Measurements from ENCODE around the gene PANK1.

The PANK1 gene

DNA sequence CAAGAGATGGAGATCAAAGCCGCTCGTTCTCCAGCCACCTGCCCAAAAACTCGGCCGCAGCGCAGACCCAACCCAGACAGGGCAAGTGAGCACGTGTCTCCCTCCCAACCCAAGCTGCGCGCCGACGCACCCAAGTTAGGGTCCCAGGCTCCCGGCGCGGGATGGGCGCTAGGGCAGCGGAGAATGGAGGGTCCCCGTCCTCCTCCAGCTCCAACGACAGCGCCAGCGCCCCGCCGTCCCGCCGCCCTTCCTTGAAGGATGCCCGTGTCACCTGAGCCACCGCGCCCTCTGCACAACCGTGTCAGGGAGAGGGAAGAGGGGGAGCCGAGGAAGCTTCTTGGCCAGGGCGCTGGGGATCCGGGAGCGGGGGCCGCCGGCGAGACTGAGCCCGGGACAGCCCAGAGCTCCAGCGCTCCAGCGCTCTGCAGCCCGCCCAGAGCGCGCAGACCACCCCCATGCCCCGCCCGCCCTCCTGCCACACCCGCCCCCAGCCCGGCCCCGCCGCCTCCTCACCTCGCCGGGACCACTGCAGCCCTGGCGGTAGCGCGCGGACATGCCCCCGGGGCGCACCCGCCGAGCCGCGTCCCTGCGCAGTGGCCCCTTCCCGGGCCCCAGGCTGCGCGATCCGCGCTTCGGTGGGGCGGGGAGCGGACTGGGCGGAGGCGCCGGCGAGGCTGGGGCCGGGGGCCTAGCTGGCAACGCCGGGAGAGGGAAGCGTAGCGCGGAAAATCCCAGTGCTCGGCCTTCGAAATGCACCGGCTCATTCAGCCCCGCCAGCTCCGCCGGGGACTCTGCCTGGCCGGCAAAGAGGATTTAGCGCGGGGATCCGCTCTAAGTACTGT lies 109.7 kb downstream of the PANK1 start, which contains the start of gene SLC16A12:
Gene SLC16A12 (minus strand): TSS at position 424 of the 842 bp plus-strand sequence. CDS start 73,016 bp downstream, outside the sequence.
- H3K4me1 ChIP-seq (ENCODE audit: control insufficient read depth, insufficient read depth, low read length), result peaks cover 4% of the 10 kb centered on the region; the same call in 1 of the 2 replicates
- no peaks in the 10 kb centered on the region for H3K9me3 ChIP-seq (ENCODE audit: control insufficient read depth, insufficient read depth, low read depth, low read length)
- POLR2A ChIA-PET, result no interaction called here
- H3K36me3 ChIP-seq (ENCODE audit: control insufficient read depth in 2 of 2, insufficient read depth in 1 of 2, low read length in 2 of 2), result no peaks in the 10 kb centered on the region
- peak within 1 kb of the TSS; percentile 54 for H3K4me3 ChIP-seq (ENCODE audit: low read depth, low read length)
- CTCF ChIA-PET, result interaction anchor here (1.1 kb wide), 1 partner anchor 45 kb away, joined by 3 read pairs; no protein-coding TSS in a partner anchor
- no peak within 1 kb of the TSS for H3K27ac ChIP-seq (ENCODE audit: extremely low read depth, low read depth, low read length)
- no peak for TF ChIP-seq ZNF366 (tag by site-specific recombination; conservative IDR thresholded peaks at IDR 0.05)
- TF ChIP-seq ZIC2 (tag by site-specific recombination; IDR thresholded peaks at IDR 0.05), result no peak
- no peak for TF ChIP-seq ZNF701 (tag by site-specific recombination; IDR thresholded peaks at IDR 0.05)
- TF ChIP-seq KLF17 (tag by site-specific recombination; IDR thresholded peaks at IDR 0.05), result no peak
- TF ChIP-seq SCRT2 (tag by site-specific recombination; IDR thresholded peaks at IDR 0.05), result no peak
- TF ChIP-seq KLF8 (tag by site-specific recombination; IDR thresholded peaks at IDR 0.05), result peak; percentile 15; the same call in 1 of the 2 replicates
- TF ChIP-seq PRDM6 (tag by site-specific recombination; IDR thresholded peaks at IDR 0.05), result no peak
- no peak for TF ChIP-seq ZNF707 (tag by site-specific recombination; IDR thresholded peaks at IDR 0.05)
- TF ChIP-seq, protein P1, sequence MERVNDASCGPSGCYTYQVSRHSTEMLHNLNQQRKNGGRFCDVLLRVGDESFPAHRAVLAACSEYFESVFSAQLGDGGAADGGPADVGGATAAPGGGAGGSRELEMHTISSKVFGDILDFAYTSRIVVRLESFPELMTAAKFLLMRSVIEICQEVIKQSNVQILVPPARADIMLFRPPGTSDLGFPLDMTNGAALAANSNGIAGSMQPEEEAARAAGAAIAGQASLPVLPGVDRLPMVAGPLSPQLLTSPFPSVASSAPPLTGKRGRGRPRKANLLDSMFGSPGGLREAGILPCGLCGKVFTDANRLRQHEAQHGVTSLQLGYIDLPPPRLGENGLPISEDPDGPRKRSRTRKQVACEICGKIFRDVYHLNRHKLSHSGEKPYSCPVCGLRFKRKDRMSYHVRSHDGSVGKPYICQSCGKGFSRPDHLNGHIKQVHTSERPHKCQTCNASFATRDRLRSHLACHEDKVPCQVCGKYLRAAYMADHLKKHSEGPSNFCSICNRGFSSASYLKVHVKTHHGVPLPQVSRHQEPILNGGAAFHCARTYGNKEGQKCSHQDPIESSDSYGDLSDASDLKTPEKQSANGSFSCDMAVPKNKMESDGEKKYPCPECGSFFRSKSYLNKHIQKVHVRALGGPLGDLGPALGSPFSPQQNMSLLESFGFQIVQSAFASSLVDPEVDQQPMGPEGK (tag by site-specific recombination; IDR thresholded peaks at IDR 0.05), result no peak
- TF ChIP-seq ZNF777 (tag by site-specific recombination; IDR thresholded peaks at IDR 0.05; ENCODE audit: borderline replicate concordance), result peak; percentile 43; the same call in 1 of the 2 replicates
- no peak for TF ChIP-seq ZNF830 (tag by site-specific recombination; IDR thresholded peaks at IDR 0.05; ENCODE audit: low read depth)
- TF ChIP-seq ZNF626 (tag by site-specific recombination; IDR thresholded peaks at IDR 0.05), result no peak
- peak; percentile 48; the same call in 1 of the 2 replicates for TF ChIP-seq ZBTB48 (tag by site-specific recombination; IDR thresholded peaks at IDR 0.05)
- no peak for TF ChIP-seq ZNF404 (tag by site-specific recombination; IDR thresholded peaks at IDR 0.05)
- no peak for TF ChIP-seq ZNF214 (tag by site-specific recombination; IDR thresholded peaks at IDR 0.05; ENCODE audit: borderline replicate concordance)
- no peak for TF ChIP-seq ZNF747 (tag by site-specific recombination; IDR thresholded peaks at IDR 0.05)
- TF ChIP-seq, protein P2, sequence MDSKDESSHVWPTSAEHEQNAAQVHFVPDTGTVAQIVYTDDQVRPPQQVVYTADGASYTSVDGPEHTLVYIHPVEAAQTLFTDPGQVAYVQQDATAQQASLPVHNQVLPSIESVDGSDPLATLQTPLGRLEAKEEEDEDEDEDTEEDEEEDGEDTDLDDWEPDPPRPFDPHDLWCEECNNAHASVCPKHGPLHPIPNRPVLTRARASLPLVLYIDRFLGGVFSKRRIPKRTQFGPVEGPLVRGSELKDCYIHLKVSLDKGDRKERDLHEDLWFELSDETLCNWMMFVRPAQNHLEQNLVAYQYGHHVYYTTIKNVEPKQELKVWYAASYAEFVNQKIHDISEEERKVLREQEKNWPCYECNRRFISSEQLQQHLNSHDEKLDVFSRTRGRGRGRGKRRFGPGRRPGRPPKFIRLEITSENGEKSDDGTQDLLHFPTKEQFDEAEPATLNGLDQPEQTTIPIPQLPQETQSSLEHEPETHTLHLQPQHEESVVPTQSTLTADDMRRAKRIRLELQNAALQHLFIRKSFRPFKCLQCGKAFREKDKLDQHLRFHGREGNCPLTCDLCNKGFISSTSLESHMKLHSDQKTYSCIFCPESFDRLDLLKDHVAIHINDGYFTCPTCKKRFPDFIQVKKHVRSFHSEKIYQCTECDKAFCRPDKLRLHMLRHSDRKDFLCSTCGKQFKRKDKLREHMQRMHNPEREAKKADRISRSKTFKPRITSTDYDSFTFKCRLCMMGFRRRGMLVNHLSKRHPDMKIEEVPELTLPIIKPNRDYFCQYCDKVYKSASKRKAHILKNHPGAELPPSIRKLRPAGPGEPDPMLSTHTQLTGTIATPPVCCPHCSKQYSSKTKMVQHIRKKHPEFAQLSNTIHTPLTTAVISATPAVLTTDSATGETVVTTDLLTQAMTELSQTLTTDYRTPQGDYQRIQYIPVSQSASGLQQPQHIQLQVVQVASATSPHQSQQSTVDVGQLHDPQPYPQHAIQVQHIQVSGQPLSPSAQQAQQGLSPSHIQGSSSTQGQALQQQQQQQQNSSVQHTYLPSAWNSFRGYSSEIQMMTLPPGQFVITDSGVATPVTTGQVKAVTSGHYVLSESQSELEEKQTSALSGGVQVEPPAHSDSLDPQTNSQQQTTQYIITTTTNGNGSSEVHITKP (tag by site-specific recombination; IDR thresholded peaks at IDR 0.05), result no peak
- no peak for TF ChIP-seq ZNF677 (tag by site-specific recombination; IDR thresholded peaks at IDR 0.05)
- TF ChIP-seq, protein P3, sequence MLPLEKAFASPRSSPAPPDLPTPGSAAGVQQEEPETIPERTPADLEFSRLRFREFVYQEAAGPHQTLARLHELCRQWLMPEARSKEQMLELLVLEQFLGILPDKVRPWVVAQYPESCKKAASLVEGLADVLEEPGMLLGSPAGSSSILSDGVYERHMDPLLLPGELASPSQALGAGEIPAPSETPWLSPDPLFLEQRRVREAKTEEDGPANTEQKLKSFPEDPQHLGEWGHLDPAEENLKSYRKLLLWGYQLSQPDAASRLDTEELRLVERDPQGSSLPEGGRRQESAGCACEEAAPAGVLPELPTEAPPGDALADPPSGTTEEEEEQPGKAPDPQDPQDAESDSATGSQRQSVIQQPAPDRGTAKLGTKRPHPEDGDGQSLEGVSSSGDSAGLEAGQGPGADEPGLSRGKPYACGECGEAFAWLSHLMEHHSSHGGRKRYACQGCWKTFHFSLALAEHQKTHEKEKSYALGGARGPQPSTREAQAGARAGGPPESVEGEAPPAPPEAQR (tag by site-specific recombination; IDR thresholded peaks at IDR 0.05), result no peak
- TF ChIP-seq ZNF791 (tag by site-specific recombination; IDR thresholded peaks at IDR 0.05), result no peak
- TF ChIP-seq ZEB2 (tag by site-specific recombination; IDR thresholded peaks at IDR 0.05), result peak; percentile 9; the same call in 1 of the 2 replicates
- TF ChIP-seq GFI1B (tag by site-specific recombination; IDR thresholded peaks at IDR 0.05), result no peak
- TF ChIP-seq ZBTB20 (tag by site-specific recombination; IDR thresholded peaks at IDR 0.05), result peak; percentile 65; the same call in 1 of the 2 replicates
- TF ChIP-seq, protein P4, sequence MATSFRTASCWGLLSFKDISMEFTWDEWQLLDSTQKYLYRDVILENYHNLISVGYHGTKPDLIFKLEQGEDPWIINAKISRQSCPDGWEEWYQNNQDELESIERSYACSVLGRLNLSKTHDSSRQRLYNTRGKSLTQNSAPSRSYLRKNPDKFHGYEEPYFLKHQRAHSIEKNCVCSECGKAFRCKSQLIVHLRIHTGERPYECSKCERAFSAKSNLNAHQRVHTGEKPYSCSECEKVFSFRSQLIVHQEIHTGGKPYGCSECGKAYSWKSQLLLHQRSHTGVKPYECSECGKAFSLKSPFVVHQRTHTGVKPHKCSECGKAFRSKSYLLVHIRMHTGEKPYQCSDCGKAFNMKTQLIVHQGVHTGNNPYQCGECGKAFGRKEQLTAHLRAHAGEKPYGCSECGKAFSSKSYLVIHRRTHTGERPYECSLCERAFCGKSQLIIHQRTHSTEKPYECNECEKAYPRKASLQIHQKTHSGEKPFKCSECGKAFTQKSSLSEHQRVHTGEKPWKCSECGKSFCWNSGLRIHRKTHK (tag by site-specific recombination; IDR thresholded peaks at IDR 0.05), result no peak

All from HEK293 (cell line).